Measurements from ENCODE around the gene NR2F2.

The NR2F2 gene

DNA sequence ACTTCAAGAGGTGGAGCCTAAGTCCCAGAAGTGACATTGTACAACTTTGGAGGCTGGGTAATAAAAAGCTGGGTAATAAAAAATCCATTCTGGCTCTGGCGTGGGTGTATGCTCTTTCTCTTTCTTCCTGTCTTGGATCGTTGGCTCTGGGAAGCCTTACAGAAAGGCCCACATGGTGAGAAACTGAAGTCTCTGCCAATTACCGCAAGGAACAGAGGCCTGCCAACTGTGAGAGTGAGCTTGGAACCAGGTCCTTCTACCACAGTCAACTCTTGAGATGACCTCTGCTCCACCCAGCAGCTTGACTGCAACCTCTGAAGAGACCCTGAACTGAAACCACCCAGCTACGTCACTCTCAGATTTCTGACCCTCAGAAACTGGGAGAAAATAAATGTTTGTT, 51.0 kb downstream of the NR2F2 start:
- TF ChIP-seq, protein P1, sequence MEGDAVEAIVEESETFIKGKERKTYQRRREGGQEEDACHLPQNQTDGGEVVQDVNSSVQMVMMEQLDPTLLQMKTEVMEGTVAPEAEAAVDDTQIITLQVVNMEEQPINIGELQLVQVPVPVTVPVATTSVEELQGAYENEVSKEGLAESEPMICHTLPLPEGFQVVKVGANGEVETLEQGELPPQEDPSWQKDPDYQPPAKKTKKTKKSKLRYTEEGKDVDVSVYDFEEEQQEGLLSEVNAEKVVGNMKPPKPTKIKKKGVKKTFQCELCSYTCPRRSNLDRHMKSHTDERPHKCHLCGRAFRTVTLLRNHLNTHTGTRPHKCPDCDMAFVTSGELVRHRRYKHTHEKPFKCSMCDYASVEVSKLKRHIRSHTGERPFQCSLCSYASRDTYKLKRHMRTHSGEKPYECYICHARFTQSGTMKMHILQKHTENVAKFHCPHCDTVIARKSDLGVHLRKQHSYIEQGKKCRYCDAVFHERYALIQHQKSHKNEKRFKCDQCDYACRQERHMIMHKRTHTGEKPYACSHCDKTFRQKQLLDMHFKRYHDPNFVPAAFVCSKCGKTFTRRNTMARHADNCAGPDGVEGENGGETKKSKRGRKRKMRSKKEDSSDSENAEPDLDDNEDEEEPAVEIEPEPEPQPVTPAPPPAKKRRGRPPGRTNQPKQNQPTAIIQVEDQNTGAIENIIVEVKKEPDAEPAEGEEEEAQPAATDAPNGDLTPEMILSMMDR (IDR thresholded peaks at IDR 0.05; ENCODE audit: insufficient read depth, low read depth, low read length, missing control alignments): no peak
- H3K4me3 ChIP-seq (ENCODE audit: low read depth, low read length): no peak overlapping the region
- DNase-seq (ENCODE audit: low read depth): no peak

DNA sequence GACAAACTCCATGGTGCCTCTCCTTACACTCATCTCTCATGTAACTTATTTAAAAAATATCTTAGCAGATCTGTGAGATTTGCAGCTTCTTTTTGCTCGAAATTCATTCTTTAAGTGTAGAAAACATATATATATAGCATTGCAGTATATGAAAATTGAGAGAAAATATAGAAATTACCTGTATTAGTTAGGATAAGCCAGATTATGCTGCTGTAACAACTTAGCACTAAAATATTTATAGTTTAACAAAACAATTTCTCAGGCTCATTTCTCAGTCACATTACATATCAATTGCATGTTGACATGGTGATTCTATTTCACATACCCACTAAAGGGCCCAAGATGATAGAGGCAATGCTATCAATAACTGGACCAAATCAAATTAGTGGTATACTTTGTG, 54.7 kb downstream of the NR2F2 start:
- TF ChIP-seq, protein P1 (IDR thresholded peaks at IDR 0.05; ENCODE audit: insufficient read depth, low read depth, low read length, missing control alignments): no peak
- no peak overlapping the region for H3K4me3 ChIP-seq (ENCODE audit: low read depth, low read length)
- DNase-seq (ENCODE audit: low read depth): no peak

DNA sequence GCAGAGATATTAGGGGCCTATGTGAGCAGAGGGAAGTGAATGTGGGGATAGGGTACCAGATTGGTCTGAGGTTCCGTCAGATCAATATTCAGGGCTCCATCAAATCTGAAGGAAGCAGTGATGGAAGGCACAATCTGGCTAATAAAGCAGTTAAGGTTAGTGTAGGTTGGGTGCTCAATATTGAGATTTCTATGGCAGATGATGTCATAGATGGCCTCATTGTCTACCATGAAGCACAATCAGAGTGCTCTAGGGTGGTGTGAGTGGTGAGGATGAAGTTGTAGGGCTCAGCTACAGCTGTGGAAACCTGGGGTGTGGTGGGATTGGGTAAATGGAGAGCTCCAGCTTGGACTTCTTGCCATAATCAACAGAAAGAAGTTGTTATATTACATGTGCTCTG, 58.2 kb downstream of the NR2F2 start:
- DNase-seq (ENCODE audit: low read depth): no peak
- TF ChIP-seq, protein P1 (IDR thresholded peaks at IDR 0.05; ENCODE audit: insufficient read depth, low read depth, low read length, missing control alignments): no peak
- no peak overlapping the region for H3K4me3 ChIP-seq (ENCODE audit: low read depth, low read length)

Measured in GM12865 (cell line).